B cell (primary cell): ENCODE measurements around the gene UACA. TPM values are rescaled to one million over a fixed set of nuclear protein-coding genes. Genes with fewer than 3 reads are reported as not detected.

Experiments
- ATAC-seq: fragments of 200-7000 bp; cut with Tn5 transposase; one replicate; pipeline ENCODE4 v1.10.0; 2021; ENCODE audit warnings: low read depth, mild to moderate bottlenecking, moderate number of reproducible peaks, moderate library complexity
- CTCF ChIA-PET: fragments of 350-600 bp; sonication (Branson Sonifier 250); formaldehyde crosslinking; loops from one replicate; lab custom pipeline; 2021; ENCODE audit warnings: antibody characterized with exemption, inconsistent platforms; lab: Charles Lee
- POLR2A ChIA-PET: fragments of 350-600 bp; sonication (Branson Sonifier 250); formaldehyde crosslinking; loops from one replicate; lab custom pipeline; 2021; ENCODE audit warnings: antibody characterized with exemption; lab: Charles Lee
- DNase-seq: peaks from one replicate; pipeline ENCODE4 v3.0.0; 2013
- H2AFZ ChIP-seq: 2 replicates; pipeline ENCODE4 v1.6.1; 2012; ENCODE audit warnings: mild to moderate bottlenecking, low read depth, low read length; ENCODE audit not compliant: insufficient read depth, poor library complexity, severe bottlenecking
- H3K27ac ChIP-seq, 2 donors: 1 replicate in 1 of 2; 2 replicates in 1 of 2; pipeline ENCODE4 v1.5.1; 2012 to 2013; ENCODE audit warnings: low read length in 2 of 2, mild to moderate bottlenecking in 2 of 2, moderate library complexity in 1 of 2
- H3K27me3 ChIP-seq, 4 experiments: fragments of 200-600 bp in 1 of 4; sonication (generic) in 1 of 4; replicated peaks in 1 of 4; 1 replicate in 2 of 4; 2 replicates in 2 of 4; pipeline versions ENCODE4 v1.6.1 to v1.7.0; 2013 to 2016; ENCODE audit warnings: low read length in 3 of 4, mild to moderate bottlenecking in 2 of 4, mixed read lengths in 1 of 4, moderate library complexity in 1 of 4; ENCODE audit not compliant: insufficient read depth in 4 of 4, control insufficient read depth in 3 of 4; ENCODE audit errors: control extremely low read depth in 1 of 4
- H3K36me3 ChIP-seq, 2 experiments: replicated peaks in 1 of 2; 1 replicate in 1 of 2; 2 replicates in 1 of 2; pipeline versions ENCODE4 v1.6.1 to v1.7.1; 2013; ENCODE audit warnings: low read length in 1 of 2; ENCODE audit not compliant: insufficient read depth in 2 of 2, control insufficient read depth in 1 of 2; ENCODE audit errors: control extremely low read depth in 1 of 2, extremely low read depth in 1 of 2
- H3K4me1 ChIP-seq, 2 donors: fragments of 200-600 bp in 1 of 2; sonication (generic) in 1 of 2; 1 replicate in 1 of 2; 2 replicates in 1 of 2; pipeline versions ENCODE4 v1.5.1 to v1.6.1; 2013 to 2017; ENCODE audit warnings: low read length in 2 of 2; ENCODE audit not compliant: control insufficient read depth in 2 of 2, insufficient read depth in 2 of 2
- H3K4me2 ChIP-seq: replicated peaks from 2 replicates; pipeline ENCODE3; 2012; ENCODE audit warnings: mild to moderate bottlenecking, low read depth, low read length; ENCODE audit not compliant: poor library complexity, severe bottlenecking
- H3K4me3 ChIP-seq, 5 experiments: fragments of 200-600 bp in 1 of 5; sonication (generic) in 1 of 5; 1 replicate in 3 of 5; 2 replicates in 2 of 5; pipeline versions ENCODE4 v1.5.1 to v1.7.0; 2011 to 2016; ENCODE audit warnings: low read length in 4 of 5, mild to moderate bottlenecking in 4 of 5, low read depth in 2 of 5, control low read depth in 1 of 5, moderate library complexity in 1 of 5; ENCODE audit not compliant: insufficient read depth in 1 of 5; ENCODE audit errors: control extremely low read depth in 1 of 5, extremely low read depth in 1 of 5
- H3K79me2 ChIP-seq: fragments of 200-600 bp; sonication (generic); one replicate; pipeline ENCODE4 v1.6.0; 2016; ENCODE audit warnings: low read length; ENCODE audit not compliant: control insufficient read depth, insufficient read depth
- H3K9ac ChIP-seq: fragments of 200-600 bp; sonication (generic); 2 replicates; pipeline ENCODE4 v1.6.1; 2017; ENCODE audit warnings: mild to moderate bottlenecking, low read length, moderate library complexity
- H3K9me3 ChIP-seq, 3 donors: one replicate each; pipeline versions ENCODE4 v1.6.1 to v1.7.1; 2013; ENCODE audit warnings: low read length in 2 of 3; ENCODE audit not compliant: control insufficient read depth in 2 of 3, insufficient read depth in 1 of 3; ENCODE audit errors: control extremely low read depth in 1 of 3
- H4K20me1 ChIP-seq: 2 replicates; pipeline ENCODE4 v1.6.0; 2012; ENCODE audit warnings: mild to moderate bottlenecking, low read length; ENCODE audit not compliant: insufficient read depth, control insufficient read depth, poor library complexity, severe bottlenecking
- H3K27ac Mint-ChIP-seq: one replicate; pipeline ENCODE4 v1.8.0; 2021; ENCODE audit warnings: mixed read lengths
- H3K27me3 Mint-ChIP-seq: one replicate; pipeline ENCODE4 v1.8.0; 2021; ENCODE audit warnings: mixed read lengths
- H3K4me1 Mint-ChIP-seq: one replicate; pipeline ENCODE4 v1.8.0; 2021; ENCODE audit warnings: mixed read lengths
- H3K4me3 Mint-ChIP-seq: one replicate; pipeline ENCODE4 v1.8.0; 2021; ENCODE audit warnings: mixed read lengths
- H3K9me3 Mint-ChIP-seq: one replicate; pipeline ENCODE4 v1.8.0; 2022; ENCODE audit warnings: mixed read lengths; ENCODE audit not compliant: insufficient read depth
- EZH2 ChIP-seq: IDR thresholded peaks from 2 replicates; pipeline ENCODE4 v1.6.1; 2012; ENCODE audit warnings: borderline replicate concordance, low read depth, mild to moderate bottlenecking, moderate library complexity, low read length; ENCODE audit not compliant: insufficient read depth, poor library complexity, severe bottlenecking
- WGBS: methylation state at CpG from one replicate; pipeline ENCODE4 v1.1.5; 2013; ENCODE audit warnings: missing lambda C conversion rate; ENCODE audit not compliant: insufficient coverage; 5-methylcytosine and 5-hydroxymethylcytosine counted together
- intact Hi-C: fragments of 100-400 bp; cut with micrococcal nuclease; formaldehyde crosslinking; loops from one replicate; pipeline ENCODE4 v1.10.0; 2022
- polyA plus RNA-seq: library from polyadenylated mRNA; depleted of rRNA; stranded (reverse); fragments of >200 nt; gene quantifications from 2 replicates; pipeline ENCODE4 v1.2.3, GENCODE V29; 2012
- total RNA-seq, 2 donors: library from RNA; stranded (reverse); fragments of 120-200 nt in 1 of 2; gene quantifications; 1 replicate in 1 of 2; 2 replicates in 1 of 2; pipeline versions ENCODE4 v1.2.3 to v1.2.4, GENCODE V29; 2013 to 2022
- TF ChIP-seq, protein P1 (sequence below): fragments of 200-600 bp; IDR thresholded peaks from one replicate; pipeline ENCODE4 v1.8.0; 2022; ENCODE audit warnings: antibody characterized with exemption, mild to moderate bottlenecking

UACA gene
- total and polyA plus RNA-seq, 2 donors (not counting 1 experiment from before 2014, with no cell fraction given) = 2.7 to 3.3 TPM

GRCh38 chr15:70767667-70768066 is 4.3 kb upstream of the UACA start:
- TF ChIP-seq, protein P1, sequence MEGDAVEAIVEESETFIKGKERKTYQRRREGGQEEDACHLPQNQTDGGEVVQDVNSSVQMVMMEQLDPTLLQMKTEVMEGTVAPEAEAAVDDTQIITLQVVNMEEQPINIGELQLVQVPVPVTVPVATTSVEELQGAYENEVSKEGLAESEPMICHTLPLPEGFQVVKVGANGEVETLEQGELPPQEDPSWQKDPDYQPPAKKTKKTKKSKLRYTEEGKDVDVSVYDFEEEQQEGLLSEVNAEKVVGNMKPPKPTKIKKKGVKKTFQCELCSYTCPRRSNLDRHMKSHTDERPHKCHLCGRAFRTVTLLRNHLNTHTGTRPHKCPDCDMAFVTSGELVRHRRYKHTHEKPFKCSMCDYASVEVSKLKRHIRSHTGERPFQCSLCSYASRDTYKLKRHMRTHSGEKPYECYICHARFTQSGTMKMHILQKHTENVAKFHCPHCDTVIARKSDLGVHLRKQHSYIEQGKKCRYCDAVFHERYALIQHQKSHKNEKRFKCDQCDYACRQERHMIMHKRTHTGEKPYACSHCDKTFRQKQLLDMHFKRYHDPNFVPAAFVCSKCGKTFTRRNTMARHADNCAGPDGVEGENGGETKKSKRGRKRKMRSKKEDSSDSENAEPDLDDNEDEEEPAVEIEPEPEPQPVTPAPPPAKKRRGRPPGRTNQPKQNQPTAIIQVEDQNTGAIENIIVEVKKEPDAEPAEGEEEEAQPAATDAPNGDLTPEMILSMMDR = no peak
- no peak for TF ChIP-seq EZH2
- 80% methylated on average over 2 of the region's 3 CpGs for WGBS
- intact Hi-C loops = loop anchor here (10.0 kb wide), 1 partner anchor 1353 kb away; the partner anchor contains the start of gene KIF23
- H3K4me3 Mint-ChIP-seq = no peak overlapping the region
- Histone ChIP-seq H3K27me3 (peaks cover 0 to 9% (median 4%) of the 10 kb centered on the region in 4 experiments), H3K79me2 (no peaks in the 10 kb centered on the region), H4K20me1 (no peaks in the 10 kb centered on the region), H3K9me3 (peaks cover 0 to 3% (median 0%) of the 10 kb centered on the region in 3 donors), H3K4me2 (peak overlapping the region; percentile 60), H3K4me1 (peaks cover 17 to 22% of the 10 kb centered on the region in 2 donors), H3K4me3 (peak overlapping the region in 1 of 5 experiments; percentile 17), H3K9ac (peak overlapping the region; percentile 38), H2AFZ (peak overlapping the region; percentile 69), H3K36me3 (no peaks in the 10 kb centered on the region), H3K27ac (peak overlapping the region in 1 of 2 donors; percentile 63)
- H3K9me3 Mint-ChIP-seq = no peaks in the 10 kb centered on the region
- DNase-seq (no peak), ATAC-seq (no peak)
- ChIA-PET POLR2A (no interaction called here), CTCF (no interaction called here)
- no peak overlapping the region for H3K27ac Mint-ChIP-seq
- H3K4me1 Mint-ChIP-seq = peaks cover 15% of the 10 kb centered on the region
- peaks cover 22% of the 10 kb centered on the region for H3K27me3 Mint-ChIP-seq

- H3K27me3 Mint-ChIP-seq = peaks cover 25% of the 10 kb centered on the region
- Histone ChIP-seq H3K4me3 (no peak overlapping the region), H3K27ac (no peak overlapping the region), H4K20me1 (no peaks in the 10 kb centered on the region), H3K9ac (no peak overlapping the region), H3K36me3 (no peaks in the 10 kb centered on the region), H2AFZ (no peak overlapping the region), H3K4me1 (peaks cover 27% of the 10 kb centered on the region in 2 donors), H3K27me3 (peaks cover 2 to 14% (median 11%) of the 10 kb centered on the region in 4 experiments), H3K4me2 (no peak overlapping the region), H3K79me2 (no peaks in the 10 kb centered on the region), H3K9me3 (peaks cover 0 to 6% (median 0%) of the 10 kb centered on the region in 3 donors)
- CTCF ChIA-PET = no interaction called here
- POLR2A ChIA-PET = no interaction called here
- intact Hi-C loops = loop anchor here (10.0 kb wide), 1 partner anchor 1352 kb away; the partner anchor contains the start of gene KIF23
- ATAC-seq (no peak), DNase-seq (no peak)
- TF ChIP-seq EZH2 = no peak
- TF ChIP-seq, protein P1 = no peak
- H3K9me3 Mint-ChIP-seq = no peaks in the 10 kb centered on the region
- no peak overlapping the region for H3K27ac Mint-ChIP-seq
- 90% methylated on average over 6 of the region's 6 CpGs for WGBS
- no peak overlapping the region for H3K4me3 Mint-ChIP-seq
- H3K4me1 Mint-ChIP-seq = peaks cover 19% of the 10 kb centered on the region
These were observed 3.2 kb upstream of the UACA start for GRCh38 chr15:70766597-70766996.
